Mammary epithelial cell (primary cell): ENCODE results near the gene ENTPD6.

Source experiments
- EZH2 ChIP-seq: IDR thresholded peaks from 2 replicates; pipeline ENCODE4 v1.6.1; 2012; ENCODE audit warnings: low read length, inconsistent platforms, borderline replicate concordance
- TF ChIP-seq, protein P1 (sequence below), 2 donors: IDR thresholded peaks in 1 of 2; conservative IDR thresholded peaks in 1 of 2; 2 replicates each; pipeline ENCODE4 v1.5.1; 2011 to 2012; ENCODE audit warnings: inconsistent platforms in 2 of 2, low read length in 2 of 2, mild to moderate bottlenecking in 2 of 2, control low read depth in 1 of 2, low read depth in 1 of 2; ENCODE audit not compliant: insufficient read depth in 1 of 2; ENCODE audit errors: extremely low read depth in 1 of 2

DNA sequence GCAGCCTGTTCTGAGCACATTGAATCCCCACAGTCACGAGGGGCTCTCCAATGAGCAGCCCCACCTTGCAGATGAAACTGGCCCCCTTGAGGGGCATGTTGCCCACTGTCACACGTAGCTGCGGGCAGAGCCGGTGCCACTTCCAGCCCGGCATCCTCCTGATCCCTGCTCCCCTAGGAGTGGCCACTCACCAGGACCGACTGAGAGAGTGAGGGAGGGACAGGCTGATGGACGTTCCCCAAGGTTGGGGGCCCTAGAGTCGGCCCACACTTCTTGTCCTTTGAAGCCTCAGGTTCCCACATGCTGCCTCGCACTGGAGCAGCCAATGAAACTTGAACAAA lies 10.5 kb downstream of the ENTPD6 start:
- TF ChIP-seq, protein P1, sequence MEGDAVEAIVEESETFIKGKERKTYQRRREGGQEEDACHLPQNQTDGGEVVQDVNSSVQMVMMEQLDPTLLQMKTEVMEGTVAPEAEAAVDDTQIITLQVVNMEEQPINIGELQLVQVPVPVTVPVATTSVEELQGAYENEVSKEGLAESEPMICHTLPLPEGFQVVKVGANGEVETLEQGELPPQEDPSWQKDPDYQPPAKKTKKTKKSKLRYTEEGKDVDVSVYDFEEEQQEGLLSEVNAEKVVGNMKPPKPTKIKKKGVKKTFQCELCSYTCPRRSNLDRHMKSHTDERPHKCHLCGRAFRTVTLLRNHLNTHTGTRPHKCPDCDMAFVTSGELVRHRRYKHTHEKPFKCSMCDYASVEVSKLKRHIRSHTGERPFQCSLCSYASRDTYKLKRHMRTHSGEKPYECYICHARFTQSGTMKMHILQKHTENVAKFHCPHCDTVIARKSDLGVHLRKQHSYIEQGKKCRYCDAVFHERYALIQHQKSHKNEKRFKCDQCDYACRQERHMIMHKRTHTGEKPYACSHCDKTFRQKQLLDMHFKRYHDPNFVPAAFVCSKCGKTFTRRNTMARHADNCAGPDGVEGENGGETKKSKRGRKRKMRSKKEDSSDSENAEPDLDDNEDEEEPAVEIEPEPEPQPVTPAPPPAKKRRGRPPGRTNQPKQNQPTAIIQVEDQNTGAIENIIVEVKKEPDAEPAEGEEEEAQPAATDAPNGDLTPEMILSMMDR (conservative IDR thresholded peaks at IDR 0.05 in 1 of 2, IDR thresholded peaks at IDR 0.05 in 1 of 2; ENCODE audit: extremely low read depth in 1 of 2, insufficient read depth in 1 of 2, low read depth in 1 of 2, low read length in 2 of 2): no peak
- no peak for TF ChIP-seq EZH2
